Activated CD4-positive, alpha-beta T cell treated with anti-CD3 and anti-CD28 coated beads for 48 hours (primary cell): ENCODE data around the gene ADAM30.

Experiments
- DNase-seq: peaks from one replicate; pipeline ENCODE4 v3.0.0-alpha.2; 2020

Gene ADAM30

GRCh38 chr1:119896303-119896702 lies at the start of gene ADAM30:
Gene ADAM30, minus strand, starts transcription at chr1:119896515. Its CDS starts 179 bp downstream, at chr1:119896336.
- no peak for DNase-seq

- DNase-seq: no peak
Measured at GRCh38 chr1:119943216-119943615, 46.9 kb upstream of the ADAM30 start.

GRCh38 chr1:119941392-119941791 lies 45.1 kb upstream of the ADAM30 start:
- DNase-seq: no peak

- DNase-seq: no peak
Measured at GRCh38 chr1:119940697-119941096, 44.4 kb upstream of the ADAM30 start.

- DNase-seq: no peak
Measured at GRCh38 chr1:119937198-119937597, 40.9 kb upstream of the ADAM30 start.

GRCh38 chr1:119935915-119936314 lies 39.6 kb upstream of the ADAM30 start:
- no peak for DNase-seq

- DNase-seq: no peak
Measured at GRCh38 chr1:119935373-119935772, 39.1 kb upstream of the ADAM30 start.

GRCh38 chr1:119933397-119933796 lies 37.1 kb upstream of the ADAM30 start:
- no peak for DNase-seq

GRCh38 chr1:119929643-119930315 lies 33.5 kb upstream of the ADAM30 start:
- no peak for DNase-seq

GRCh38 chr1:119926553-119926952 lies 30.2 kb upstream of the ADAM30 start:
- no peak for DNase-seq

GRCh38 chr1:119924948-119925898 lies 28.9 kb upstream of the ADAM30 start:
- DNase-seq: no peak

- DNase-seq: no peak
Measured at GRCh38 chr1:119920104-119920968, 24.0 kb upstream of the ADAM30 start.

GRCh38 chr1:119919241-119919640 lies 22.9 kb upstream of the ADAM30 start:
- DNase-seq: no peak

- DNase-seq: no peak
Measured at GRCh38 chr1:119918301-119918700, 22.0 kb upstream of the ADAM30 start.

- no peak for DNase-seq
Measured at GRCh38 chr1:119917304-119918055, 21.2 kb upstream of the ADAM30 start.

GRCh38 chr1:119915517-119915916 lies 19.2 kb upstream of the ADAM30 start:
- DNase-seq: no peak

GRCh38 chr1:119914071-119914470 lies 17.8 kb upstream of the ADAM30 start:
- DNase-seq: no peak

- no peak for DNase-seq
Measured at GRCh38 chr1:119912963-119913362, 16.6 kb upstream of the ADAM30 start.

GRCh38 chr1:119911775-119912174 lies 15.5 kb upstream of the ADAM30 start:
- DNase-seq: no peak

GRCh38 chr1:119910618-119911017 lies 14.3 kb upstream of the ADAM30 start:
- no peak for DNase-seq

- DNase-seq: no peak
Measured at GRCh38 chr1:119909890-119910596, 13.7 kb upstream of the ADAM30 start.

GRCh38 chr1:119908661-119909060 lies 12.3 kb upstream of the ADAM30 start:
- DNase-seq: no peak
